Ovary (tissue), 3 donors: ENCODE measurements around the gene HIF3A.

ENCODE experiments used
- EP300 ChIP-seq: sonication (generic); formaldehyde crosslinking; IDR thresholded peaks from one replicate; pipeline ENCODE4 v1.6.1; 2017; ENCODE audit warnings: antibody characterized with exemption
- POLR2A ChIP-seq: fragments of 450-650 bp; IDR thresholded peaks from one replicate; pipeline ENCODE4 v1.6.1; 2017; ENCODE audit warnings: antibody characterized with exemption, mild to moderate bottlenecking, moderate library complexity
- TF ChIP-seq, protein P1 (sequence below), 3 donors: fragments of 450-650 bp in 2 of 3; fragments of 200-600 bp in 1 of 3; IDR thresholded peaks; one replicate each; pipeline versions ENCODE4 v1.5.1 to v1.8.0; 2016 to 2022; ENCODE audit warnings: antibody characterized with exemption in 3 of 3, mild to moderate bottlenecking in 1 of 3
- donor health status: DM: no; HTN: no; CAD: no.

DNA sequence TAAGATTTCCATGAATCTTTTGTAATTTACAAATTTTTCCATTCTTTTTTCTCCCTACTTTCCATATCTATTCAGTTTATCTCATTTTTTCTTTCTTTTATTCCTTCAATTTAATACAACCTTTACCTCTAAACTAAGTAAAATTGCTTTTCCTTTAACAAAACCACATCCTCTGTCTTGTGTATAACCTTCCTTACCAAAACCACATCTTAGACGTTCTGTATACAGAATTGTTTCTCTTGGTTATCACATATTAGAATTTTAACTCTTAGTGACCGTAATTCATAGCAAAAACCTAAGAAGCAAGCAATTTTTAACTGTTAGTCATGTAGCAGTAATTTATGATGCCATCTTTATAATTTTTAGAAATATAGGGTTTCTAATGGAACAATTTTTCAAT, 65.1 kb downstream of the HIF3A start:
- TF ChIP-seq, protein P1, sequence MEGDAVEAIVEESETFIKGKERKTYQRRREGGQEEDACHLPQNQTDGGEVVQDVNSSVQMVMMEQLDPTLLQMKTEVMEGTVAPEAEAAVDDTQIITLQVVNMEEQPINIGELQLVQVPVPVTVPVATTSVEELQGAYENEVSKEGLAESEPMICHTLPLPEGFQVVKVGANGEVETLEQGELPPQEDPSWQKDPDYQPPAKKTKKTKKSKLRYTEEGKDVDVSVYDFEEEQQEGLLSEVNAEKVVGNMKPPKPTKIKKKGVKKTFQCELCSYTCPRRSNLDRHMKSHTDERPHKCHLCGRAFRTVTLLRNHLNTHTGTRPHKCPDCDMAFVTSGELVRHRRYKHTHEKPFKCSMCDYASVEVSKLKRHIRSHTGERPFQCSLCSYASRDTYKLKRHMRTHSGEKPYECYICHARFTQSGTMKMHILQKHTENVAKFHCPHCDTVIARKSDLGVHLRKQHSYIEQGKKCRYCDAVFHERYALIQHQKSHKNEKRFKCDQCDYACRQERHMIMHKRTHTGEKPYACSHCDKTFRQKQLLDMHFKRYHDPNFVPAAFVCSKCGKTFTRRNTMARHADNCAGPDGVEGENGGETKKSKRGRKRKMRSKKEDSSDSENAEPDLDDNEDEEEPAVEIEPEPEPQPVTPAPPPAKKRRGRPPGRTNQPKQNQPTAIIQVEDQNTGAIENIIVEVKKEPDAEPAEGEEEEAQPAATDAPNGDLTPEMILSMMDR (IDR thresholded peaks at IDR 0.05): no peak
- no peak for TF ChIP-seq EP300
- TF ChIP-seq POLR2A: no peak
